AG04450 (cell line): ENCODE data around the gene PGP. TPM values are rescaled to one million over a fixed set of nuclear protein-coding genes. Genes with fewer than 3 reads are reported as not detected.
A peak's percentile ranks its signal among the peaks of the same experiment; 100 is the strongest.
"Not testable (repeated sequence)": the region's sequence is repeated elsewhere in the genome, so short reads cannot be mapped to it uniquely, and the experiment has no call there.

Source experiments
- CTCF ChIA-PET: fragments of 300-600, 350-600 bp; formaldehyde crosslinking; extraction: SDS; loops from one replicate; lab custom pipeline; 2022; ENCODE audit warnings: antibody characterized with exemption, inconsistent platforms; lab: Charles Lee
- POLR2A ChIA-PET: fragments of 350-600 bp; formaldehyde crosslinking; extraction: SDS; loops from one replicate; lab custom pipeline; 2021; ENCODE audit warnings: antibody characterized with exemption, inconsistent platforms; lab: Yijun Ruan, JAX
- DNase-seq: peaks from one replicate; pipeline ENCODE4 v3.0.0-alpha.2; 2011; ENCODE audit warnings: low read depth, low spot score
- H3K27ac ChIP-seq: one replicate; pipeline ENCODE4 v1.5.1; 2012; ENCODE audit warnings: low read depth, low read length, control low read depth
- H3K27me3 ChIP-seq: one replicate; pipeline ENCODE4 v1.6.0; 2012; ENCODE audit warnings: low read length; ENCODE audit not compliant: control insufficient read depth, insufficient read depth
- H3K4me3 ChIP-seq: 2 replicates; pipeline ENCODE4 v1.5.1; 2011; ENCODE audit warnings: mild to moderate bottlenecking, low read depth, low read length, control low read depth
- H3K9me3 ChIP-seq: 2 replicates; pipeline ENCODE4 v1.5.1; 2012; ENCODE audit warnings: low read length; ENCODE audit not compliant: control insufficient read depth, insufficient read depth
- CTCF ChIP-seq: IDR thresholded peaks from 2 replicates; pipeline ENCODE4 v1.5.1; 2011; ENCODE audit warnings: low read depth, low read length, control low read depth, inconsistent platforms
- polyA minus RNA-seq: library from RNA; depleted of rRNA, polyadenylated mRNA; stranded (reverse); fragments of >200 nt; gene quantifications from 2 replicates; pipeline ENCODE4 v1.2.3, GENCODE V29; 2011; rRNA and poly(A)+ RNA removed
- polyA plus RNA-seq: library from polyadenylated mRNA; depleted of rRNA; stranded (reverse); fragments of >200 nt; gene quantifications from 2 replicates; pipeline ENCODE4 v1.2.3, GENCODE V29; 2011; rRNA removed

Gene PGP
- polyA plus RNA-seq, result 3.6 and 4.8 TPM in 2 replicates
- 1.9 and 2.0 TPM in 2 replicates for polyA minus RNA-seq

GRCh38 chr16:2214719-2214968, at the start of gene PGP:
Gene PGP (minus strand): TSS chr16:2214840. CDS start chr16:2214777, 63 bp downstream.
- Histone ChIP-seq H3K4me3 (peak within 1 kb of the TSS; percentile 77), H3K9me3 (no peaks in the 10 kb centered on the region), H3K27me3 (no peaks in the 10 kb centered on the region), H3K27ac (peak within 1 kb of the TSS; percentile 87)
- no peak for DNase-seq
- no peak for TF ChIP-seq CTCF
- ChIA-PET POLR2A (interaction anchor here (0.6 to 1.7 kb wide), 7 partner anchors 8 to 318 kb away, joined by 3 to 27 read pairs (median 3); partner anchors contain the start of gene TRAF7), CTCF (no interaction called here)

GRCh38 chr16:2263026-2263425, 48.4 kb upstream of the PGP start:
- H3K27ac ChIP-seq, DNase-seq, H3K4me3 ChIP-seq, H3K9me3 ChIP-seq, CTCF ChIA-PET, H3K27me3 ChIP-seq: not testable (repeated sequence)
- POLR2A ChIA-PET, result interaction anchor here (1.1 to 1.6 kb wide), 2 partner anchors 9 to 12 kb away, joined by 3 to 6 read pairs; partner anchors contain the start of gene ECI1

GRCh38 chr16:2260250-2260649, 45.6 kb upstream of the PGP start:
- no peak for TF ChIP-seq CTCF
- POLR2A ChIA-PET, result interaction anchor here (1.4 kb wide), 1 partner anchor 9 kb away, joined by 5 read pairs; the partner anchor contains the start of gene ECI1
- Histone ChIP-seq H3K4me3 (no peak overlapping the region), H3K27ac (no peak overlapping the region), H3K27me3 (no peaks in the 10 kb centered on the region), H3K9me3 (no peaks in the 10 kb centered on the region)
- DNase-seq, result no peak
- CTCF ChIA-PET, result interaction anchor here (0.7 kb wide), 1 partner anchor 504 kb away, joined by 4 read pairs; no protein-coding TSS in a partner anchor

GRCh38 chr16:2258530-2258929, 43.9 kb upstream of the PGP start:
- H3K9me3 ChIP-seq, CTCF ChIA-PET, H3K4me3 ChIP-seq, DNase-seq, H3K27me3 ChIP-seq, H3K27ac ChIP-seq, POLR2A ChIA-PET: not testable (repeated sequence)

GRCh38 chr16:2257726-2258125, 43.1 kb upstream of the PGP start:
- DNase-seq, result no peak
- TF ChIP-seq CTCF, result no peak
- POLR2A ChIA-PET, result no interaction called here
- Histone ChIP-seq H3K4me3 (no peak overlapping the region), H3K27ac (no peak overlapping the region), H3K9me3 (no peaks in the 10 kb centered on the region), H3K27me3 (no peaks in the 10 kb centered on the region)
- CTCF ChIA-PET, result no interaction called here

GRCh38 chr16:2256531-2257140, 42.0 kb upstream of the PGP start:
- TF ChIP-seq CTCF, result no peak
- CTCF ChIA-PET, result no interaction called here
- H3K27ac ChIP-seq, result no peak overlapping the region

More at GRCh38 chr16:2256531-2257140, 42.0 kb upstream of the PGP start:
- POLR2A ChIA-PET, result interaction anchor here (1.0 to 1.1 kb wide), 2 partner anchors 12 to 101 kb away, joined by 3 read pairs; partner anchors contain the start of gene TRAF7
- no peaks in the 10 kb centered on the region; the same call in 1 of the 2 replicates for H3K9me3 ChIP-seq
- no peak for DNase-seq
- H3K4me3 ChIP-seq, result no peak overlapping the region
- no peaks in the 10 kb centered on the region for H3K27me3 ChIP-seq
